Stomach (tissue), 9 donors: ENCODE measurements around the gene FYN. TPM values are rescaled to one million over a fixed set of nuclear protein-coding genes. Genes with fewer than 3 reads are reported as not detected.

Experiments used
- DNase-seq, 2 donors: peaks; one replicate each; pipeline versions ENCODE4 v3.0.0 to v3.0.0-alpha.2; 2013 to 2019
- H3K27ac ChIP-seq, 5 donors: fragments of 200-600 bp in 4 of 5; sonication (generic) in 4 of 5; one replicate each; pipeline ENCODE4 v1.5.1; 2013 to 2019; ENCODE audit warnings: mild to moderate bottlenecking in 1 of 5, moderate library complexity in 1 of 5
- H3K27me3 ChIP-seq, 3 donors: fragments of 200-600 bp; sonication (generic); one replicate each; pipeline ENCODE4 v1.5.1; 2017 to 2019; ENCODE audit warnings: mixed run types in 1 of 3
- H3K36me3 ChIP-seq, 4 donors: fragments of 200-600 bp; sonication (generic); 1 replicate in 3 of 4; 2 replicates in 1 of 4; pipeline ENCODE4 v1.5.1; 2016 to 2019
- H3K4me1 ChIP-seq, 4 donors: fragments of 200-600 bp; sonication (generic); one replicate each; pipeline ENCODE4 v1.5.1; 2016 to 2019
- H3K4me3 ChIP-seq, 4 donors: fragments of 200-600 bp; sonication (generic) in 3 of 4; one replicate each; pipeline ENCODE4 v1.5.1; 2016 to 2019; ENCODE audit warnings: mild to moderate bottlenecking in 1 of 4
- H3K9me3 ChIP-seq, 4 donors: fragments of 200-600 bp; sonication (generic); one replicate each; pipeline ENCODE4 v1.5.1; 2016 to 2019
- CTCF ChIP-seq, 7 experiments: fragments of 450-650 bp in 4 of 7; fragments of 200-600 bp in 3 of 7; sonication (generic) in 3 of 7; IDR thresholded peaks; one replicate each; pipeline ENCODE4 v1.5.1; 2016 to 2019; ENCODE audit warnings: antibody characterized with exemption in 7 of 7, control low read depth in 2 of 7, mild to moderate bottlenecking in 1 of 7
- EP300 ChIP-seq: sonication (generic); formaldehyde crosslinking; IDR thresholded peaks from one replicate; pipeline ENCODE4 v1.6.1; 2017; ENCODE audit warnings: antibody characterized with exemption
- POLR2A ChIP-seq, 4 donors: fragments of 450-650 bp; IDR thresholded peaks; one replicate each; pipeline ENCODE4 v1.6.1; 2016; ENCODE audit warnings: antibody characterized with exemption in 4 of 4, control low read depth in 2 of 4, mild to moderate bottlenecking in 1 of 4, moderate library complexity in 1 of 4
- POLR2AphosphoS5 ChIP-seq, 3 donors: sonication (generic); formaldehyde crosslinking; IDR thresholded peaks; one replicate each; pipeline ENCODE4 v1.6.1; 2016; ENCODE audit warnings: antibody characterized with exemption in 3 of 3
- WGBS, 5 donors: extraction: QIAGEN DNeasy Blood & Tissue Kit in 3 of 5; methylation state at CpG; one replicate each; pipeline versions ENCODE4 v1.1.5 to v1.1.7; 2013 to 2018; 5-methylcytosine and 5-hydroxymethylcytosine counted together
- intact Hi-C: fragments of 100-400 bp; cut with DNase I; formaldehyde crosslinking; loops from one replicate; pipeline ENCODE4 v1.15.1; 2023; ENCODE audit warnings: low total_unique reads
- polyA plus RNA-seq, 3 donors: library from polyadenylated mRNA; stranded (reverse); fragments of 200-250 nt; gene quantifications; one replicate each; pipeline ENCODE4 v1.2.3, GENCODE V29; 2013
- total RNA-seq, 5 donors: library from RNA; depleted of rRNA; stranded (reverse); fragments of >200 nt; gene quantifications; one replicate each; pipeline versions ENCODE4 v1.1.0 to v1.2.3, GENCODE V29; 2014 to 2016
- donor health status: healthy with polysubstance abuse.
- donor health status: Bipolar disorder and iron deficiency.
- donor health status: healthy.

Gene FYN
- total and polyA plus RNA-seq, 8 donors = 8.4 to 146 (median 37.1) TPM

DNA sequence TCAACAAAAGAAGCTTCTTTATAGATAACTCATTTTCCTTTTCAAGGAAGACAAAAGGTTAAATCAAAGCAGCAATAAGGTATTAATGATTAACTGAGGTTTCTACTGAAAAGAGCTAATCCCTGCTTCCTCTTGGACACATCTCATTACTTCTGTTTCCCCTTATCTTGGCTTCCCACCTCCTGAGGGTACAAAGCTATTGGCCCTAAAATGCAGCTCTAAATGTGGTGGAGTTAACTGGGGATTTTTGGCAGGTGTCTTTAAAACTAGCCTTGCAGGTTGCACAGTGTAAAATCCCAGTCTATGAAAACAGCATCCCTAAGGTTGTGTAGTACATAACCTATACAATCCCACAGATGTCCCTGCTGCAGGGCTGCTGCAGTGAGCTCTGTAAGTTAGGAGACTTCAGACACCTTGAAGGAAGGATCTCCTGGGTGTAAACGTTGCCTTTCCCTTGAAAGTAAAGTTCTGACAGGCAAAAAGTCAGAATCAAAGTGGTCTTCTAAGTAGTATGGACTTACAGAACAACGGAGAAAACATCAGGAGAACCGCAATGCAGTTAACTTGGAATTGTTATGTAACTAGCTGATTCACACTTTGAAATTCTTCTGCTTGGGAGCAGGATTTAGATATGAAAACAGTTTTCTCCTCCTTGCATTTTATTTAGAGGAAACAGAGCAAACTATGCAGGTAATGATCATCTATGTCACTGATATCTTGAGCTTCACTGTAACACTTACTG, 195.8 kb downstream of the FYN start:
- Histone ChIP-seq H3K4me3 (no peak overlapping the region), H3K4me1 (peaks cover 13 to 61% (median 24%) of the 10 kb centered on the region in 4 donors), H3K27me3 (no peaks in the 10 kb centered on the region), H3K9me3 (no peaks in the 10 kb centered on the region), H3K27ac (peak overlapping the region in 1 of 5 donors; percentile 15), H3K36me3 (peaks cover 0 to 37% (median 31%) of the 10 kb centered on the region in 4 donors)
- 20 to 40% (median 36%) methylated on average over 3 of the region's 3 CpGs for WGBS, 5 donors
- intact Hi-C loops = no loop called here
- DNase-seq = no peak
- no peak for TF ChIP-seq POLR2A (IDR thresholded peaks at IDR 0.05)
- TF ChIP-seq CTCF (IDR thresholded peaks at IDR 0.05) = no peak
- no peak for TF ChIP-seq EP300
- no peak for TF ChIP-seq POLR2AphosphoS5 (IDR thresholded peaks at IDR 0.05)

DNA sequence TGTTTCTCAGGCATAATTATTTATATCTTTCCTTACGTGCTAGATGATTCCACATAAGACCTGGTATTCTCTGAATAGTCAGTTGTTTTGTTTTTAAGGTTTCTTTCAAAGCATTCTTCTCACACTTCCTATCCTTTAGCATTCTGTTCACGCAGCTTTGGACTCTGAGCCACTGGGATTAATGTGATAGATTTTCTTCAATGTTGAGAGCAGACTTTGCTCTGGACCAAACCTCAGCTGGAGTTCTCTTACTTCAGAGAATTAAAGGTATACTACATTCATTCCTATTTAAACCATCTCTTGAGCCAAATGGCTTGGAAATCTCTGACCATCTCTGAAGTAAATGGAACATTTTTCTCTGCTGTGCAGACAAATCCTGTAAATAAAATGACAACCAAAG, 196.9 kb downstream of the FYN start:
- H3K27ac ChIP-seq = no peak overlapping the region
- H3K4me1 ChIP-seq = peaks cover 13 to 50% (median 24%) of the 10 kb centered on the region in 4 donors
- peaks cover 9 to 47% (median 39%) of the 10 kb centered on the region in 4 donors for H3K36me3 ChIP-seq
- WGBS, 5 donors = 44 to 53% (median 45%) methylated on average over 2 of the region's 2 CpGs
- H3K9me3 ChIP-seq = no peaks in the 10 kb centered on the region
- DNase-seq = no peak
- TF ChIP-seq EP300 (no peak), POLR2AphosphoS5 (IDR thresholded peaks at IDR 0.05) (no peak), POLR2A (IDR thresholded peaks at IDR 0.05) (no peak), CTCF (IDR thresholded peaks at IDR 0.05) (no peak)
- intact Hi-C loops = no loop called here
- H3K4me3 ChIP-seq = no peak overlapping the region
- H3K27me3 ChIP-seq = no peaks in the 10 kb centered on the region

GRCh38 chr6:111674883-111675282, 198.4 kb downstream of the FYN start:
- Histone ChIP-seq H3K36me3 (peaks cover 9 to 62% (median 51%) of the 10 kb centered on the region in 4 donors), H3K9me3 (no peaks in the 10 kb centered on the region), H3K27me3 (no peaks in the 10 kb centered on the region), H3K4me1 (peaks cover 13 to 36% (median 23%) of the 10 kb centered on the region in 4 donors), H3K4me3 (no peak overlapping the region), H3K27ac (no peak overlapping the region)
- no peak for DNase-seq
- 38 to 80% (median 50%) methylated on average over 1 of the region's 1 CpG for WGBS, 5 donors
- TF ChIP-seq EP300 (no peak), CTCF (IDR thresholded peaks at IDR 0.05) (no peak), POLR2AphosphoS5 (IDR thresholded peaks at IDR 0.05) (no peak), POLR2A (IDR thresholded peaks at IDR 0.05) (no peak)
- intact Hi-C loops = no loop called here

DNA sequence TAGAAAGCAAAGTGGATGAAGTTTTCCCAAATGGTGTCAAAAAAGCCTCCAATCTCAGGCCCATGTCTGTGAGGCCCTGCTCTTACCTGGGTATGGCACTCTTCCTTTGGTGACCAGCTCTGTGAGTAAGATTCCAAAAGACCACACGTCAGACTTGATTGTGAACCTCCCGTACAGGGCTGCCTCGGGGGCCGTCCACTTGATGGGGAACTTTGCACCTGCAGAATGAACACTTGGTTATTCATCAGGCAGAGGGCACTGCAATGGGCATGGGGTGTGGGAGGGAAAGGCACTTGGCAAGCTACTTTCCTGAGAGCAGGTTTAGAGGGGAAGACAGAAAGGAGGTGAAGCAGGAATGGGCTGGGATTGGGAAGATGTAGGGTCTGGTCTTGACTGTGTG, 198.8 kb downstream of the FYN start:
- no peak overlapping the region for H3K4me3 ChIP-seq
- intact Hi-C loops = no loop called here
- no peaks in the 10 kb centered on the region for H3K9me3 ChIP-seq
- no peak overlapping the region for H3K27ac ChIP-seq
- no peak for TF ChIP-seq POLR2A (IDR thresholded peaks at IDR 0.05)
- TF ChIP-seq EP300 = no peak
- TF ChIP-seq POLR2AphosphoS5 (IDR thresholded peaks at IDR 0.05) = no peak
- no peak for TF ChIP-seq CTCF (IDR thresholded peaks at IDR 0.05)
- peaks cover 9 to 62% (median 53%) of the 10 kb centered on the region in 4 donors for H3K36me3 ChIP-seq
- no peaks in the 10 kb centered on the region for H3K27me3 ChIP-seq
- DNase-seq = no peak
- peaks cover 13 to 32% (median 21%) of the 10 kb centered on the region in 4 donors for H3K4me1 ChIP-seq
- WGBS, 5 donors = 78 to 94% (median 91%) methylated on average over 4 of the region's 4 CpGs
